GM12865 (cell line): ENCODE data around the gene VMP1.
"Not testable (repeated sequence)": the region's sequence is repeated elsewhere in the genome, so short reads cannot be mapped to it uniquely, and the experiment has no call there.

Experiments
- DNase-seq: peaks from one replicate; pipeline ENCODE4 v3.0.0; 2010; ENCODE audit warnings: low read depth
- H3K4me3 ChIP-seq: 2 replicates; pipeline ENCODE4 v1.5.1; 2011; ENCODE audit warnings: mild to moderate bottlenecking, low read depth, low read length, control low read depth
- CTCF ChIP-seq: IDR thresholded peaks from 2 replicates; pipeline ENCODE4 v1.5.1; 2011; ENCODE audit warnings: low read length, control low read depth, low read depth, inconsistent platforms; ENCODE audit not compliant: insufficient read depth; ENCODE audit errors: missing control alignments

Gene VMP1

GRCh38 chr17:59845595-59846393 lies 138.3 kb downstream of the VMP1 start:
- peak; percentile 73 for DNase-seq
- peak overlapping the region; percentile 12; the same call in 1 of the 2 replicates for H3K4me3 ChIP-seq
- no peak for TF ChIP-seq CTCF

GRCh38 chr17:59846394-59847165 lies 139.1 kb downstream of the VMP1 start:
- no peak for TF ChIP-seq CTCF
- DNase-seq: peak; percentile 88
- peak overlapping the region; percentile 4; the same call in 1 of the 2 replicates for H3K4me3 ChIP-seq

- DNase-seq: no peak
- H3K4me3 ChIP-seq: no peak overlapping the region
- no peak for TF ChIP-seq CTCF
These were observed 140.9 kb downstream of the VMP1 start for GRCh38 chr17:59848385-59848668.

GRCh38 chr17:59848778-59849177 lies 141.3 kb downstream of the VMP1 start:
- no peak for TF ChIP-seq CTCF
- no peak overlapping the region for H3K4me3 ChIP-seq
- peak; percentile 93 for DNase-seq

GRCh38 chr17:59850311-59850710 lies 142.9 kb downstream of the VMP1 start:
- DNase-seq, H3K4me3 ChIP-seq: not testable (repeated sequence)

- DNase-seq: no peak
- no peak overlapping the region for H3K4me3 ChIP-seq
- no peak for TF ChIP-seq CTCF
These were observed 144.3 kb downstream of the VMP1 start for GRCh38 chr17:59851439-59852375.

GRCh38 chr17:59852847-59853167 lies 145.4 kb downstream of the VMP1 start:
- DNase-seq, H3K4me3 ChIP-seq: not testable (repeated sequence)
